HepG2 (cell line): Measurements from ENCODE around the gene MYL11. TPM values are rescaled to one million over a fixed set of nuclear protein-coding genes. Genes with fewer than 3 reads are reported as not detected.
A peak's percentile ranks its signal among the peaks of the same experiment; 100 is the strongest.

Source experiments
- ARHGAP35 ChIP-seq: sonication (generic); formaldehyde crosslinking; IDR thresholded peaks from 2 replicates; pipeline ENCODE4 v1.9.0; 2022; ENCODE audit warnings: mild to moderate bottlenecking, inconsistent platforms, moderate library complexity, missing genetic modification reagents, borderline replicate concordance
- DRAP1 ChIP-seq: IDR thresholded peaks from 2 replicates; pipeline ENCODE4 v1.6.1; 2016; ENCODE audit warnings: missing genetic modification reagents, missing compliant biosample characterization
- ESRRA ChIP-seq: sonication (generic); formaldehyde crosslinking; IDR thresholded peaks from 2 replicates; pipeline ENCODE4 v1.5.1; 2020; ENCODE audit warnings: mild to moderate bottlenecking, low read depth, missing genetic modification reagents
- FOXO4 ChIP-seq: sonication (generic); formaldehyde crosslinking; conservative IDR thresholded peaks from 2 replicates; pipeline ENCODE4 v1.8.1; 2023; ENCODE audit warnings: missing genetic modification reagents
- HNF1B ChIP-seq: sonication (generic); formaldehyde crosslinking; IDR thresholded peaks from 2 replicates; pipeline ENCODE4 v1.5.1; 2020; ENCODE audit warnings: mild to moderate bottlenecking, moderate library complexity, missing genetic modification reagents
- HNRNPL ChIP-seq: fragments of 200-400 bp; formaldehyde crosslinking; IDR thresholded peaks from 2 replicates; pipeline ENCODE4 v1.6.1; 2017; ENCODE audit warnings: mild to moderate bottlenecking, low read depth, low read length
- JUND ChIP-seq: sonication (generic); formaldehyde crosslinking; IDR thresholded peaks from 2 replicates; pipeline ENCODE4 v1.8.0; 2022; ENCODE audit warnings: mild to moderate bottlenecking, missing genetic modification reagents
- LBX2 ChIP-seq: sonication (generic); formaldehyde crosslinking; IDR thresholded peaks from 2 replicates; pipeline ENCODE4 v1.5.0; 2020; ENCODE audit warnings: missing genetic modification reagents, mild to moderate bottlenecking, borderline replicate concordance
- MIER2 ChIP-seq: IDR thresholded peaks from 2 replicates; pipeline ENCODE4 v1.6.1; 2016; ENCODE audit warnings: missing biosample characterization, missing genetic modification reagents
- MXD4 ChIP-seq: IDR thresholded peaks from 2 replicates; pipeline ENCODE4 v1.6.1; 2016; ENCODE audit warnings: mild to moderate bottlenecking, missing biosample characterization, missing genetic modification reagents
- NCOA5 ChIP-seq: sonication (generic); formaldehyde crosslinking; IDR thresholded peaks from 2 replicates; pipeline ENCODE4 v1.4.0; 2020; ENCODE audit warnings: missing genetic modification reagents
- NR0B2 ChIP-seq: sonication (generic); formaldehyde crosslinking; IDR thresholded peaks from 2 replicates; pipeline ENCODE4 v1.4.0; 2020; ENCODE audit warnings: mild to moderate bottlenecking, missing genetic modification reagents
- PAWR ChIP-seq: sonication (generic); formaldehyde crosslinking; IDR thresholded peaks from 2 replicates; pipeline ENCODE4 v1.4.0; 2020; ENCODE audit warnings: missing genetic modification reagents, mild to moderate bottlenecking, borderline replicate concordance
- SNAI1 ChIP-seq: sonication (generic); formaldehyde crosslinking; IDR thresholded peaks from 2 replicates; pipeline ENCODE4 v1.5.0; 2020; ENCODE audit warnings: mild to moderate bottlenecking, missing genetic modification reagents, borderline replicate concordance
- TGIF2 ChIP-seq: IDR thresholded peaks from 2 replicates; pipeline ENCODE4 v1.6.1; 2016; ENCODE audit warnings: control low read depth, missing compliant biosample characterization
- ZBTB38 ChIP-seq: sonication (generic); formaldehyde crosslinking; IDR thresholded peaks from 2 replicates; pipeline ENCODE4 v1.5.1; 2020; ENCODE audit warnings: mild to moderate bottlenecking, missing genetic modification reagents
- ZBTB8A ChIP-seq: sonication (generic); formaldehyde crosslinking; IDR thresholded peaks from 2 replicates; pipeline ENCODE4 v1.4.0; 2020; ENCODE audit warnings: mild to moderate bottlenecking, low read depth, missing genetic modification reagents, borderline replicate concordance
- ZFY ChIP-seq: sonication (generic); formaldehyde crosslinking; IDR thresholded peaks from 2 replicates; pipeline ENCODE4 v1.4.0; 2020; ENCODE audit warnings: missing genetic modification reagents
- ZMAT3 ChIP-seq: sonication (generic); formaldehyde crosslinking; conservative IDR thresholded peaks from 2 replicates; pipeline ENCODE4 v1.7.0; 2021; ENCODE audit warnings: missing genetic modification reagents
- ZNF460 ChIP-seq: sonication (generic); formaldehyde crosslinking; IDR thresholded peaks from 2 replicates; pipeline ENCODE4 v1.5.1; 2020; ENCODE audit warnings: missing genetic modification reagents, mild to moderate bottlenecking, borderline replicate concordance
- ZNF496 ChIP-seq: sonication (generic); formaldehyde crosslinking; IDR thresholded peaks from 2 replicates; pipeline ENCODE4 v1.8.1; 2023; ENCODE audit warnings: mild to moderate bottlenecking, moderate library complexity, missing genetic modification reagents; ENCODE audit not compliant: insufficient replicate concordance
- ZNF563 ChIP-seq: sonication (generic); formaldehyde crosslinking; IDR thresholded peaks from 2 replicates; pipeline ENCODE4 v1.8.0; 2022; ENCODE audit warnings: mild to moderate bottlenecking, moderate library complexity, missing genetic modification reagents
- ZNF75D ChIP-seq: sonication (generic); formaldehyde crosslinking; IDR thresholded peaks from 2 replicates; pipeline ENCODE4 v1.8.1; 2023; ENCODE audit warnings: missing genetic modification reagents, mild to moderate bottlenecking, borderline replicate concordance
- polyA plus RNA-seq, 8 experiments: library from polyadenylated mRNA; depleted of rRNA in 3 of 8; stranded (reverse) in 7 of 8; unstranded in 1 of 8; fragments of >200 nt; fragmentation: Illumina TruSeq in 4 of 8; extraction: Trizol in 4 of 8; gene quantifications; 2 replicates each; pipeline versions ENCODE4 v1.2.1 to v1.2.3, GENCODE V29; 2011 to 2016; ENCODE audit warnings: low read depth in 4 of 8, missing spikeins in 1 of 8, mixed read lengths in 1 of 8; ENCODE audit not compliant: insufficient read depth in 1 of 8
- total RNA-seq, 5 experiments: library from RNA; depleted of rRNA; stranded (reverse); fragments of >200 nt; fragmentation: Illumina TruSeq; extraction: Trizol; gene quantifications; 2 replicates each; pipeline ENCODE4 v1.2.3, GENCODE V29; 2016; ENCODE audit warnings: low read depth in 1 of 5

Gene MYL11
- total and polyA plus RNA-seq, 2 of the 13 experiments (the other 11 are each of a cell fraction or from before 2014, with no cell fraction given): not detected

GRCh38 chr16:30378236-30379157 lies 3.9 kb downstream of the MYL11 start (continued):
- 0 out of 2 replicates have a peak, but pooled peaks have one; percentile 26 for TF ChIP-seq LBX2
- TF ChIP-seq ESRRA (CRISPR knock-in tag): peak; percentile 30
- no peak; the same call in 1 of the 2 replicates for TF ChIP-seq ARHGAP35
- peak; percentile 44; the same call in 1 of the 2 replicates for TF ChIP-seq ZNF563
- TF ChIP-seq DRAP1 (CRISPR knock-in tag): peak; percentile 94
- no peak for TF ChIP-seq NCOA5 (CRISPR knock-in tag)
- 0 out of 2 replicates have a peak, but pooled peaks have one; percentile 83 for TF ChIP-seq SNAI1 (CRISPR knock-in tag)
- no peak for TF ChIP-seq ZNF75D (CRISPR knock-in tag)
- no peak; the same call in 1 of the 2 replicates for TF ChIP-seq HNF1B (CRISPR knock-in tag)
- TF ChIP-seq MXD4 (CRISPR knock-in tag): peak; percentile 66; the same call in 1 of the 2 replicates
- TF ChIP-seq ZNF460 (CRISPR knock-in tag): no peak; the same call in 1 of the 2 replicates
- TF ChIP-seq ZNF496: no peak
- TF ChIP-seq ZFY (CRISPR knock-in tag): peak; percentile 98
- peak; percentile 89; the same call in 1 of the 2 replicates for TF ChIP-seq NR0B2 (CRISPR knock-in tag)
- peak; percentile 82 for TF ChIP-seq JUND
- peak; percentile 43 for TF ChIP-seq TGIF2 (CRISPR knock-in tag)
- peak; percentile 76 for TF ChIP-seq MIER2 (CRISPR knock-in tag)
- TF ChIP-seq PAWR (CRISPR knock-in tag): peak; percentile 93; the same call in 1 of the 2 replicates
- TF ChIP-seq ZBTB8A (CRISPR knock-in tag): no peak; the same call in 1 of the 2 replicates
- 0 out of 2 replicates have a peak, but pooled peaks have one; percentile 12 for TF ChIP-seq ZBTB38 (CRISPR knock-in tag)
- peak; percentile 75; the same call in 1 of the 2 replicates for TF ChIP-seq FOXO4
- TF ChIP-seq ZMAT3: peak; percentile 85
- TF ChIP-seq HNRNPL: 0 out of 2 replicates have a peak, but pooled peaks have one; percentile 44
